ENCODE data around the gene HDAC3.

DNA sequence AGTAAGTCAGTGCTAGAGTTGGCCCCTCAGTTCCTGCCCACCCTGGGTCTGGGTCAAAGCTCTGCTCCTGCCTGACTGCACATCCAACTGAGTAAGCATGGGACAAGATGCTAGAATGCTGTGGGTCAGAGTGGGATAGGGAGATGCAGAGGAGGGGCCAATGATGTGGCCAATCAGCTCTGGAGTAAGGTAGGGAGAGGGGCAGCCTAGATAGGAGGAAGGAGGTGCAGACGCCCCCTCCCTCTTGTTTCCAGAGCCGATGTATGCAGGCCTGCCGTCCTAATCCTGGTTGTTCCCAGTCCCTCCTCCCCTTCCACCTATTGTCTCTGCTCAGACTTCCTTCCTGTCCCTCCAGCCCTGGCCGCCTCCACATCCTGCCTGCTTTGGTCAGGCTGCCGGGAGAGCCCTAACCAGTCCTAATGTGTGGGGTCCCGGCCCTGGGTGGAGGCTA, 44.1 kb upstream of the HDAC3 start:
- TF ChIP-seq POLR2A (IDR thresholded peaks at IDR 0.05; ENCODE audit: low read depth, low read length): no peak
- no peak for TF ChIP-seq SPI1 (IDR thresholded peaks at IDR 0.05; ENCODE audit: low read depth, low read length)
- TF ChIP-seq POLR2AphosphoS5 (IDR thresholded peaks at IDR 0.05; ENCODE audit: low read depth, low read length): no peak
- TF ChIP-seq TAF1 (IDR thresholded peaks at IDR 0.05; ENCODE audit: low read depth, low read length): no peak
